H9 (cell line): ENCODE results near the gene PLIN4. TPM values are rescaled to one million over a fixed set of nuclear protein-coding genes. Genes with fewer than 3 reads are reported as not detected.

ENCODE experiments used
- DNase-seq: peaks from one replicate; pipeline ENCODE4 v3.0.0-alpha.2; 2017
- H2AFZ ChIP-seq: one replicate; pipeline ENCODE4 v1.6.1; 2013; ENCODE audit warnings: mild to moderate bottlenecking, low read length, control low read depth, moderate library complexity
- H2AK5ac ChIP-seq: 2 replicates; pipeline ENCODE4 v1.6.1; 2013; ENCODE audit warnings: low read length, control low read depth, mixed read lengths; ENCODE audit not compliant: insufficient read length
- H2BK120ac ChIP-seq: one replicate; pipeline ENCODE4 v1.6.1; 2013; ENCODE audit warnings: low read depth, mild to moderate bottlenecking, low read length, control low read depth, inconsistent platforms; ENCODE audit not compliant: poor library complexity, severe bottlenecking
- H2BK12ac ChIP-seq: 2 replicates; pipeline ENCODE4 v1.6.1; 2013; ENCODE audit warnings: low read length, control low read depth, mixed read lengths, low read depth; ENCODE audit not compliant: insufficient read length
- H2BK15ac ChIP-seq: 2 replicates; pipeline ENCODE4 v1.6.1; 2013; ENCODE audit warnings: low read depth, low read length, control low read depth
- H2BK20ac ChIP-seq: one replicate; pipeline ENCODE4 v1.6.1; 2013; ENCODE audit warnings: low read depth, mild to moderate bottlenecking, low read length, control low read depth, inconsistent platforms; ENCODE audit not compliant: poor library complexity, severe bottlenecking
- H2BK5ac ChIP-seq: 2 replicates; pipeline ENCODE4 v1.6.1; 2013; ENCODE audit warnings: low read length, control low read depth, mixed read lengths; ENCODE audit not compliant: insufficient read length
- H3K14ac ChIP-seq: 2 replicates; pipeline ENCODE4 v1.6.1; 2013; ENCODE audit warnings: low read length, control low read depth; ENCODE audit not compliant: insufficient read depth
- H3K18ac ChIP-seq: 2 replicates; pipeline ENCODE4 v1.6.1; 2013; ENCODE audit warnings: low read depth, mild to moderate bottlenecking, mixed read lengths, low read length, control low read depth; ENCODE audit not compliant: insufficient read length
- H3K23ac ChIP-seq: 2 replicates; pipeline ENCODE4 v1.6.1; 2013; ENCODE audit warnings: low read length, control low read depth, mixed read lengths, low read depth; ENCODE audit not compliant: insufficient read length
- H3K23me2 ChIP-seq: 2 replicates; pipeline ENCODE4 v1.6.1; 2013; ENCODE audit warnings: low read depth, mild to moderate bottlenecking, mixed read lengths, low read length, control low read depth; ENCODE audit not compliant: insufficient read length, poor library complexity, severe bottlenecking
- H3K27ac ChIP-seq: 2 replicates; pipeline ENCODE4 v1.5.1; 2013; ENCODE audit warnings: low read length, control low read depth, mixed read lengths, low read depth; ENCODE audit not compliant: insufficient read length
- H3K27me3 ChIP-seq: 2 replicates; pipeline ENCODE4 v1.6.1; 2013; ENCODE audit warnings: low read length, control low read depth, inconsistent platforms; ENCODE audit not compliant: insufficient read depth
- H3K4ac ChIP-seq: 2 replicates; pipeline ENCODE4 v1.6.1; 2013; ENCODE audit warnings: low read depth, mild to moderate bottlenecking, control low read depth, inconsistent platforms, low read length, moderate library complexity
- H3K4me1 ChIP-seq: 2 replicates; pipeline ENCODE4 v1.6.1; 2013; ENCODE audit warnings: low read length, control low read depth, inconsistent platforms; ENCODE audit not compliant: insufficient read depth
- H3K4me2 ChIP-seq: 2 replicates; pipeline ENCODE4 v1.6.1; 2013; ENCODE audit warnings: low read length, control low read depth, mixed read lengths; ENCODE audit not compliant: insufficient read length, insufficient read depth
- H3K56ac ChIP-seq: 2 replicates; pipeline ENCODE4 v1.6.1; 2013; ENCODE audit warnings: low read depth, mild to moderate bottlenecking, mixed read lengths, low read length, control low read depth; ENCODE audit not compliant: insufficient read length
- H3K79me1 ChIP-seq: 2 replicates; pipeline ENCODE4 v1.6.1; 2013; ENCODE audit warnings: low read depth, mild to moderate bottlenecking, moderate library complexity, low read length, control low read depth, inconsistent platforms; ENCODE audit not compliant: insufficient read depth, poor library complexity, severe bottlenecking
- H3K79me2 ChIP-seq: 2 replicates; pipeline ENCODE4 v1.6.1; 2013; ENCODE audit warnings: low read length, control low read depth, inconsistent platforms; ENCODE audit not compliant: insufficient read depth
- H3K9ac ChIP-seq: 2 replicates; pipeline ENCODE4 v1.6.1; 2013; ENCODE audit warnings: low read length, control low read depth, mixed read lengths; ENCODE audit not compliant: insufficient read length; ENCODE audit errors: extremely low read depth
- H3K9me3 ChIP-seq: one replicate; pipeline ENCODE4 v1.6.1; 2013; ENCODE audit warnings: low read depth, low read length, inconsistent platforms; ENCODE audit not compliant: control insufficient read depth
- H3T11ph ChIP-seq: one replicate; pipeline ENCODE4 v1.6.1; 2013; ENCODE audit warnings: mild to moderate bottlenecking, low read length, control low read depth, inconsistent platforms
- H4K20me1 ChIP-seq: one replicate; pipeline ENCODE4 v1.6.1; 2013; ENCODE audit not compliant: control insufficient read depth, insufficient read length, insufficient read depth
- H4K5ac ChIP-seq: 2 replicates; pipeline ENCODE4 v1.6.1; 2013; ENCODE audit warnings: low read depth, mild to moderate bottlenecking, mixed read lengths, low read length, control low read depth; ENCODE audit not compliant: insufficient read length
- H4K8ac ChIP-seq: replicated peaks from 2 replicates; pipeline ENCODE4 v1.6.1; 2013; ENCODE audit warnings: low read length, control low read depth, mixed read lengths, low read depth; ENCODE audit not compliant: insufficient read length
- H4K91ac ChIP-seq: 2 replicates; pipeline ENCODE4 v1.6.1; 2013; ENCODE audit warnings: low read depth, mild to moderate bottlenecking, moderate library complexity, mixed read lengths, low read length, control low read depth; ENCODE audit not compliant: insufficient read length
- H3K27ac Mint-ChIP-seq, 3 experiments: 2 replicates in 2 of 3; 3 replicates in 1 of 3; pipeline ENCODE4 v1.8.0; 2020 to 2021; ENCODE audit warnings: mixed read lengths in 3 of 3, mild to moderate bottlenecking in 1 of 3, moderate library complexity in 1 of 3
- H3K27me3 Mint-ChIP-seq: 2 replicates; pipeline ENCODE4 v1.8.0; 2021; ENCODE audit warnings: low read depth, mild to moderate bottlenecking, moderate library complexity, mixed read lengths
- H3K36me3 Mint-ChIP-seq, 3 experiments: 2 replicates in 2 of 3; 3 replicates in 1 of 3; pipeline ENCODE4 v1.8.0; 2020 to 2021; ENCODE audit warnings: low read depth in 3 of 3, mixed read lengths in 3 of 3; ENCODE audit not compliant: insufficient read depth in 1 of 3
- H3K4me1 Mint-ChIP-seq, 2 experiments: 2 replicates each; pipeline ENCODE4 v1.8.0; 2020; ENCODE audit warnings: mixed read lengths in 2 of 2
- H3K4me3 Mint-ChIP-seq, 2 experiments: 2 replicates in 1 of 2; 3 replicates in 1 of 2; pipeline ENCODE4 v1.8.0; 2020 to 2021; ENCODE audit warnings: mild to moderate bottlenecking in 2 of 2, mixed read lengths in 2 of 2, moderate library complexity in 1 of 2
- H3K9me3 Mint-ChIP-seq, 2 experiments: 2 replicates in 1 of 2; 3 replicates in 1 of 2; pipeline ENCODE4 v1.8.0; 2020; ENCODE audit warnings: mild to moderate bottlenecking in 2 of 2, mixed read lengths in 2 of 2, moderate library complexity in 1 of 2
- WGBS: extraction: QIAGEN DNeasy Blood & Tissue Kit; methylation state at CpG from one replicate; pipeline ENCODE4 v1.1.7; 2013; ENCODE audit warnings: missing lambda C conversion rate, low lambda C conversion rate, mixed read lengths; ENCODE audit not compliant: insufficient read length; ENCODE audit errors: extremely low coverage; 5-methylcytosine and 5-hydroxymethylcytosine counted together
- total RNA-seq: library from RNA; stranded (reverse); gene quantifications from 2 replicates; pipeline ENCODE4 v1.2.1, GENCODE V29; 2021
- TF ChIP-seq, protein P1 (sequence below): fragments of 200-600 bp; sonication (generic); conservative IDR thresholded peaks from 3 replicates; pipeline ENCODE4 v1.8.0; 2021; ENCODE audit warnings: antibody characterized with exemption, mild to moderate bottlenecking

The PLIN4 gene
- total RNA-seq, 1 experiment from 2014 or later = 1.1 TPM

DNA sequence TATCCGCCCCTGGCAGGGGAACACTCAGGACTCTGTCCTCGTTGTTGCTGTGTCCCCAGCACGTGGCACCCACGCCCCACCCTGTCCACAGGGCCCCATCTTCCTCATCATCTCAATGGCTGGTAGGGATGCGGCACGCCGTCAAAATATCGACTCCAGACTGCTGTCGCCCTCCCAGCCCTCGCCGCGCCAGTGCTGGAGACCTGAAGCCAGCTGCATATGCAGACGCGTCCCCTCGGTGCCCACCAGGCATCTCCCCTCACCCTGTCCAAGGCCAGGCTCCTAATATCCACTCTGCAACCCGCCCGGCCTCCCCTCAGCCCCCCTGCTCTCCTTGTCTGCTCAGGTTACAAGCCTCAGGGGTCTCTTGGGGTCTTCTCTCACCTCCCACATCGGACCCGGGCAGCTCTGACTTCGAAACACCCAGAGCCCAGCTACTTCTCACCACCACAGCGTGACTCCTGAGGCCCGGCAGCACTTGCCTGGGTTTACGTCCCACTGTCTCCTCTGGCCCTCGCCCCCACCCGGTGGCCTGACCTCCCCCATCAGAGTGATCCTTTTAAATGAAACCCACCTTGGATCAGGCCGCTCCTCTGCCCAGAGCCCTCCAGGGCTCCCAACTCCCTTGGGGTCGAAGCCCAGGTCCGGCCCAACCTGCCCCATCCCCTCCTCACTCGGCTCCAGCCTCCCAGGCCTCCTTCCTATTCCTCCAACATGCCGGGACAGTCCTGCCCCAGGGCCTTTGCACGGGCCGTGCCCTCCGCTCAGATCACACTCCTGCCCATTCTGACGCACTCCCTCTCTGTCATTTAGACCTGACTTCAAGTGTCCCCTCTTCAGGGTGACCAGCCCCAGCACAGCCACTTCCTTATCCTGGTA is 12.5 kb downstream of the PLIN4 start:
- Histone ChIP-seq H3T11ph (no peak overlapping the region), H3K27ac (no peak overlapping the region), H3K9ac (no peak overlapping the region), H3K79me1 (no peaks in the 10 kb centered on the region), H4K91ac (no peak overlapping the region), H3K9me3 (no peaks in the 10 kb centered on the region), H3K56ac (no peak overlapping the region), H3K14ac (no peak overlapping the region; the same call in 1 of the 2 replicates), H3K79me2 (no peaks in the 10 kb centered on the region), H2AK5ac (no peak overlapping the region), H2BK20ac (no peak overlapping the region), H2BK12ac (no peak overlapping the region), H2BK120ac (no peak overlapping the region), H3K27me3 (no peaks in the 10 kb centered on the region), H2AFZ (no peak overlapping the region), H3K23me2 (peaks cover 2% of the 10 kb centered on the region), H3K4me1 (no peaks in the 10 kb centered on the region), H4K20me1 (no peaks in the 10 kb centered on the region), H3K18ac (no peak overlapping the region), H3K23ac (no peak overlapping the region), H4K8ac (no peak overlapping the region), H2BK15ac (no peak overlapping the region), H2BK5ac (no peak overlapping the region), H4K5ac (no peak overlapping the region), H3K4me2 (no peak overlapping the region), H3K4ac (no peak overlapping the region)
- TF ChIP-seq, protein P1, sequence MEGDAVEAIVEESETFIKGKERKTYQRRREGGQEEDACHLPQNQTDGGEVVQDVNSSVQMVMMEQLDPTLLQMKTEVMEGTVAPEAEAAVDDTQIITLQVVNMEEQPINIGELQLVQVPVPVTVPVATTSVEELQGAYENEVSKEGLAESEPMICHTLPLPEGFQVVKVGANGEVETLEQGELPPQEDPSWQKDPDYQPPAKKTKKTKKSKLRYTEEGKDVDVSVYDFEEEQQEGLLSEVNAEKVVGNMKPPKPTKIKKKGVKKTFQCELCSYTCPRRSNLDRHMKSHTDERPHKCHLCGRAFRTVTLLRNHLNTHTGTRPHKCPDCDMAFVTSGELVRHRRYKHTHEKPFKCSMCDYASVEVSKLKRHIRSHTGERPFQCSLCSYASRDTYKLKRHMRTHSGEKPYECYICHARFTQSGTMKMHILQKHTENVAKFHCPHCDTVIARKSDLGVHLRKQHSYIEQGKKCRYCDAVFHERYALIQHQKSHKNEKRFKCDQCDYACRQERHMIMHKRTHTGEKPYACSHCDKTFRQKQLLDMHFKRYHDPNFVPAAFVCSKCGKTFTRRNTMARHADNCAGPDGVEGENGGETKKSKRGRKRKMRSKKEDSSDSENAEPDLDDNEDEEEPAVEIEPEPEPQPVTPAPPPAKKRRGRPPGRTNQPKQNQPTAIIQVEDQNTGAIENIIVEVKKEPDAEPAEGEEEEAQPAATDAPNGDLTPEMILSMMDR = no peak
- peaks cover 40% of the 10 kb centered on the region for H3K27me3 Mint-ChIP-seq
- H3K27ac Mint-ChIP-seq = no peak overlapping the region
- peaks cover 12 to 39% (median 30%) of the 10 kb centered on the region in 3 experiments; a peak in 6 of 7 replicates for H3K36me3 Mint-ChIP-seq
- no CpG with 5 or more reads among the region's 34 CpGs for WGBS
- no peaks in the 10 kb centered on the region for H3K9me3 Mint-ChIP-seq
- DNase-seq = no peak
- H3K4me1 Mint-ChIP-seq = no peaks in the 10 kb centered on the region
- H3K4me3 Mint-ChIP-seq = no peak overlapping the region
